K562 (cell line): Measurements from ENCODE around the gene CEP68. TPM values are rescaled to one million over a fixed set of nuclear protein-coding genes. Genes with fewer than 3 reads are reported as not detected.

Source experiments
- ATAC-seq: fragments of 200-7000 bp; cut with Tn5 transposase; 3 replicates; pipeline ENCODE4 v1.9.1; 2020; ENCODE audit warnings: moderate library complexity
- BruUV-seq: library from RNA; stranded (reverse); fragments of 400-500 nt; replicated peaks from 2 replicates; lab custom pipeline; 2021; lab: Mats Ljungman, UMichigan
- CTCF ChIA-PET: fragments of 300-600 bp; formaldehyde crosslinking; extraction: SDS; loops from one replicate; lab custom pipeline; 2021; ENCODE audit warnings: low intra/inter-chr PET ratio; lab: Yijun Ruan, JAX
- POLR2A ChIA-PET: fragments of 300-600, 350-650 bp; sonication (Branson Sonifier 250); formaldehyde crosslinking; extraction: SDS; loops from one replicate; lab custom pipeline; 2021; ENCODE audit warnings: antibody characterized with exemption, inconsistent platforms; lab: Yijun Ruan, JAX
- DNase-seq, 4 experiments: peaks; one replicate each; pipeline versions ENCODE4 v3.0.0 to v3.0.0-alpha.2; 2011 to 2018; ENCODE audit warnings: low spot score in 3 of 4, mixed read lengths in 3 of 4; ENCODE audit errors: extremely low read depth in 1 of 4
- FAIRE-seq: peaks from 2 replicates; lab custom pipeline; 2011; peaks lifted over from hg19 to GRCh38; lab: Jason Lieb, UNC
- H2AFZ ChIP-seq: 2 replicates; pipeline ENCODE4 v1.6.0; 2011; ENCODE audit warnings: low read depth, low read length, control low read depth, inconsistent platforms
- H3K27ac ChIP-seq: fragments of 200-600 bp; 3 replicates; pipeline ENCODE4 v1.8.0; 2011; ENCODE audit warnings: low read depth, mild to moderate bottlenecking, control low read depth, inconsistent platforms, low read length, moderate library complexity, mixed read lengths; ENCODE audit errors: extremely low read depth
- H3K27me3 ChIP-seq, 2 experiments: fragments of 300-600 bp in 1 of 2; 2 replicates in 1 of 2; 3 replicates in 1 of 2; pipeline versions ENCODE4 v1.6.0 to v1.8.0; 2011; ENCODE audit warnings: inconsistent platforms in 2 of 2, low read length in 2 of 2, mild to moderate bottlenecking in 1 of 2, mixed read lengths in 1 of 2, moderate library complexity in 1 of 2; ENCODE audit not compliant: control insufficient read depth in 2 of 2, insufficient read depth in 2 of 2
- H3K36me3 ChIP-seq: fragments of 300-600 bp; 3 replicates; pipeline ENCODE4 v1.8.0; 2011; ENCODE audit warnings: mild to moderate bottlenecking, low read length, inconsistent platforms; ENCODE audit not compliant: control insufficient read depth, insufficient read depth
- H3K4me1 ChIP-seq, 2 experiments: fragments of 200-600 bp in 1 of 2; replicated peaks in 1 of 2; 2 replicates in 1 of 2; 3 replicates in 1 of 2; pipeline versions ENCODE4 v1.5.1 to v1.8.0; 2011; ENCODE audit warnings: inconsistent platforms in 2 of 2, low read length in 2 of 2, mild to moderate bottlenecking in 1 of 2, mixed read lengths in 1 of 2, moderate library complexity in 1 of 2; ENCODE audit not compliant: control insufficient read depth in 2 of 2, insufficient read depth in 2 of 2
- H3K4me2 ChIP-seq: 2 replicates; pipeline ENCODE4 v1.6.1; 2011; ENCODE audit warnings: low read length, control low read depth, inconsistent platforms, mixed read lengths; ENCODE audit not compliant: insufficient read depth
- H3K4me3 ChIP-seq: fragments of 200-600 bp; sonication (generic), shearing (Covaris generic); 2 replicates; pipeline ENCODE4 v1.5.1; 2016; ENCODE audit warnings: control low read depth, inconsistent platforms
- H3K79me2 ChIP-seq: fragments of 200-600 bp; 3 replicates; pipeline ENCODE4 v1.8.0; 2011; ENCODE audit warnings: low read length, inconsistent platforms; ENCODE audit not compliant: control insufficient read depth, insufficient read depth
- H3K9ac ChIP-seq, 2 experiments: 2 replicates each; pipeline versions ENCODE4 v1.6.0 to v1.6.1; 2011; ENCODE audit warnings: low read depth in 2 of 2, low read length in 2 of 2, control low read depth in 1 of 2, inconsistent platforms in 1 of 2, mild to moderate bottlenecking in 1 of 2, mixed read lengths in 1 of 2; ENCODE audit not compliant: insufficient read depth in 1 of 2
- H3K9me1 ChIP-seq: one replicate; pipeline ENCODE4 v1.6.0; 2011; ENCODE audit warnings: inconsistent platforms, mild to moderate bottlenecking, low read length, moderate library complexity; ENCODE audit not compliant: control insufficient read depth, insufficient read depth
- H3K9me3 ChIP-seq: replicated peaks from 2 replicates; pipeline ENCODE4 v1.5.1; 2011; ENCODE audit warnings: low read depth, low read length, inconsistent platforms; ENCODE audit not compliant: control insufficient read depth, insufficient read depth
- H4K20me1 ChIP-seq: replicated peaks from 2 replicates; pipeline ENCODE4 v1.6.1; 2011; ENCODE audit warnings: low read length, inconsistent platforms, mixed read lengths; ENCODE audit not compliant: control insufficient read depth, insufficient read depth
- CAMTA2 ChIP-seq: fragments of 250-450 bp; sonication (Bioruptor Pico); conservative IDR thresholded peaks from 2 replicates; pipeline ENCODE4 v1.5.1; 2022
- CBX5 ChIP-seq: IDR thresholded peaks from 2 replicates; pipeline ENCODE4 v1.6.1; 2014; ENCODE audit warnings: low read depth, borderline replicate concordance
- DIDO1 ChIP-seq: fragments of 450-650 bp; IDR thresholded peaks from 2 replicates; pipeline ENCODE4 v1.6.1; 2016; ENCODE audit warnings: low read depth, missing biosample characterization, missing genetic modification characterization
- ESRRA ChIP-seq: fragments of 450-650 bp; IDR thresholded peaks from 2 replicates; pipeline ENCODE4 v1.6.1; 2014; ENCODE audit warnings: low read depth, mild to moderate bottlenecking, moderate library complexity, borderline replicate concordance
- KDM1A ChIP-seq, 2 experiments: fragments of 450-650 bp; IDR thresholded peaks; 2 replicates each; pipeline ENCODE4 v1.6.1; 2016; ENCODE audit warnings: mild to moderate bottlenecking in 2 of 2
- RBM34 ChIP-seq: fragments of 200-400 bp; formaldehyde crosslinking; IDR thresholded peaks from 2 replicates; pipeline ENCODE4 v1.6.1; 2018; ENCODE audit warnings: low read length, borderline replicate concordance; ENCODE audit not compliant: insufficient read depth
- SMARCA5 ChIP-seq: fragments of 450-650 bp; IDR thresholded peaks from 2 replicates; pipeline ENCODE4 v1.6.1; 2016
- TGIF2 ChIP-seq: sonication (generic); formaldehyde crosslinking; IDR thresholded peaks from 2 replicates; pipeline ENCODE4 v1.8.1; 2022; ENCODE audit warnings: mild to moderate bottlenecking, missing genetic modification reagents, moderate library complexity
- ZNF324 ChIP-seq: fragments of 250-450 bp; sonication (Bioruptor Pico); IDR thresholded peaks from 2 replicates; pipeline ENCODE4 v1.4.0; 2020; ENCODE audit warnings: mild to moderate bottlenecking
- whole genome bisulfite sequencing: fragments of 100-300 bp; shearing (Covaris generic); methylation state at CpG from one replicate; pipeline ENCODE4 v1.1.6; 2016; ENCODE audit warnings: low coverage, mixed read lengths; ENCODE audit not compliant: insufficient coverage; ENCODE audit errors: missing lambda C conversion rate; 5-methylcytosine and 5-hydroxymethylcytosine counted together
- in situ Hi-C: fragments of 300-500 bp; cut with MboI; formaldehyde crosslinking; loops from 4 replicates; pipeline ENCODE4 v1.15.0; 2018; ENCODE audit warnings: inconsistent platforms, mixed read lengths
- intact Hi-C: fragments of 100-400 bp; cut with micrococcal nuclease; formaldehyde crosslinking; loops from 2 replicates; pipeline ENCODE4 v1.14.2; 2022
- polyA plus RNA-seq, 8 experiments: library from polyadenylated mRNA; depleted of rRNA in 4 of 8; stranded (reverse) in 5 of 8; unstranded in 3 of 8; fragments of >200 nt; fragmentation: Nextera tagmentation in 2 of 8; fragmentation: Illumina TruSeq in 1 of 8; extraction: Ambion mirVana in 2 of 8; extraction: Trizol in 1 of 8; gene quantifications; 2 replicates each; pipeline versions ENCODE4 v1.2.1 to v1.2.3, GENCODE V29; 2011 to 2014; ENCODE audit warnings: inconsistent platforms in 1 of 8, missing spikeins in 1 of 8
- total RNA-seq, 7 experiments: library from RNA; depleted of rRNA in 6 of 7; stranded (reverse); fragments of >200 nt in 6 of 7; fragmentation: Illumina TruSeq in 2 of 7; extraction: Trizol in 2 of 7; gene quantifications; 2 replicates each; pipeline versions ENCODE4 v1.2.1 to v1.2.3, GENCODE V29; 2011 to 2021; ENCODE audit warnings: low replicate concordance in 1 of 7
- TF ChIP-seq, protein P1 (sequence below): fragments of 450-650 bp; IDR thresholded peaks from 2 replicates; pipeline ENCODE4 v1.7.0; 2016; ENCODE audit warnings: borderline replicate concordance

The CEP68 gene
- total and polyA plus RNA-seq, 9 of the 15 experiments (the other 6 are each of a cell fraction or from before 2014, with no cell fraction given) = 1.4 to 8.5 (median 5.2) TPM

GRCh38 chr2:65046633-65047407, 9.4 kb upstream of the CEP68 start:
- in situ Hi-C loops = no loop called here
- Histone ChIP-seq H3K79me2 (no peaks in the 10 kb centered on the region), H3K9me3 (peaks cover 10% of the 10 kb centered on the region), H2AFZ (no peak overlapping the region), H3K27ac (no peak overlapping the region)
- 35% methylated on average over 11 of the region's 11 CpGs for WGBS
- intact Hi-C loops = no loop called here
- ATAC-seq (no peak), FAIRE-seq (no peak)
- CTCF ChIA-PET = no interaction called here
- no peak for TF ChIP-seq CAMTA2 (CRISPR knock-in tag)
- TF ChIP-seq KDM1A (IDR thresholded peaks at IDR 0.05) = no peak
- TF ChIP-seq TGIF2 (CRISPR knock-in tag) = no peak
- TF ChIP-seq DIDO1 (tag) = no peak
- TF ChIP-seq ESRRA = no peak
- TF ChIP-seq ZNF324 (CRISPR knock-in tag) = no peak
- no peak for TF ChIP-seq RBM34
- TF ChIP-seq CBX5 = no peak
- TF ChIP-seq, protein P1, sequence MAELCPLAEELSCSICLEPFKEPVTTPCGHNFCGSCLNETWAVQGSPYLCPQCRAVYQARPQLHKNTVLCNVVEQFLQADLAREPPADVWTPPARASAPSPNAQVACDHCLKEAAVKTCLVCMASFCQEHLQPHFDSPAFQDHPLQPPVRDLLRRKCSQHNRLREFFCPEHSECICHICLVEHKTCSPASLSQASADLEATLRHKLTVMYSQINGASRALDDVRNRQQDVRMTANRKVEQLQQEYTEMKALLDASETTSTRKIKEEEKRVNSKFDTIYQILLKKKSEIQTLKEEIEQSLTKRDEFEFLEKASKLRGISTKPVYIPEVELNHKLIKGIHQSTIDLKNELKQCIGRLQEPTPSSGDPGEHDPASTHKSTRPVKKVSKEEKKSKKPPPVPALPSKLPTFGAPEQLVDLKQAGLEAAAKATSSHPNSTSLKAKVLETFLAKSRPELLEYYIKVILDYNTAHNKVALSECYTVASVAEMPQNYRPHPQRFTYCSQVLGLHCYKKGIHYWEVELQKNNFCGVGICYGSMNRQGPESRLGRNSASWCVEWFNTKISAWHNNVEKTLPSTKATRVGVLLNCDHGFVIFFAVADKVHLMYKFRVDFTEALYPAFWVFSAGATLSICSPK = no peak
- no peak for TF ChIP-seq SMARCA5
- TF ChIP-seq, all 486 proteins: peak for 0
- no peak for DNase-seq
- Histone ChIP-seq H4K20me1 (no peaks in the 10 kb centered on the region), H3K36me3 (no peaks in the 10 kb centered on the region), H3K27me3 (no peaks in the 10 kb centered on the region), H3K4me1 (no peaks in the 10 kb centered on the region), H3K4me3 (no peak overlapping the region), H3K9ac (no peak overlapping the region), H3K9me1 (no peaks in the 10 kb centered on the region), H3K4me2 (no peak overlapping the region)
- no TSS peak for BruUV-seq
- POLR2A ChIA-PET = interaction anchor here (0.6 to 2.5 kb wide), 4 partner anchors 9 to 528 kb away, joined by 3 to 9 read pairs (median 4); partner anchors contain the start of gene CEP68
